Neural progenitor cell (in vitro differentiated cells): ENCODE results near the gene KCNAB1. TPM values are rescaled to one million over a fixed set of nuclear protein-coding genes. Genes with fewer than 3 reads are reported as not detected.

ENCODE experiments used
- DNase-seq: peaks from one replicate; pipeline ENCODE4 v3.0.0-alpha.2; 2016; ENCODE audit warnings: low spot score
- H2AFZ ChIP-seq: fragments of 200-600 bp; sonication (generic); replicated peaks from 2 replicates; pipeline ENCODE4 v1.6.1; 2016; ENCODE audit warnings: antibody characterized with exemption
- H3F3A ChIP-seq: fragments of 200-600 bp; sonication (generic); 2 replicates; pipeline ENCODE4 v1.6.1; 2016; ENCODE audit warnings: antibody characterized with exemption, low read depth
- H3K27ac ChIP-seq: fragments of 200-600 bp; sonication (generic); 2 replicates; pipeline ENCODE4 v1.5.1; 2016; ENCODE audit warnings: mild to moderate bottlenecking
- H3K27me3 ChIP-seq: fragments of 200-600 bp; sonication (generic); 2 replicates; pipeline ENCODE4 v1.6.1; 2016; ENCODE audit warnings: mild to moderate bottlenecking, moderate library complexity
- H3K36me3 ChIP-seq: fragments of 200-600 bp; sonication (generic); 2 replicates; pipeline ENCODE4 v1.5.1; 2016
- H3K4me1 ChIP-seq: fragments of 200-600 bp; sonication (generic); 2 replicates; pipeline ENCODE4 v1.6.1; 2016; ENCODE audit warnings: mixed run types
- H3K4me2 ChIP-seq: fragments of 200-600 bp; sonication (generic); 2 replicates; pipeline ENCODE4 v1.6.1; 2016
- H3K4me3 ChIP-seq: fragments of 200-600 bp; sonication (generic); 2 replicates; pipeline ENCODE4 v1.5.1; 2016
- H3K79me2 ChIP-seq: fragments of 200-600 bp; sonication (generic); 2 replicates; pipeline ENCODE4 v1.6.1; 2016; ENCODE audit warnings: low read depth
- H3K9ac ChIP-seq: fragments of 200-600 bp; sonication (generic); 2 replicates; pipeline ENCODE4 v1.6.1; 2016
- H3K9me3 ChIP-seq: fragments of 200-600 bp; sonication (generic); 2 replicates; pipeline ENCODE4 v1.5.1; 2016; ENCODE audit warnings: low read depth
- H4K20me1 ChIP-seq: fragments of 200-600 bp; sonication (generic); 2 replicates; pipeline ENCODE4 v1.6.1; 2016; ENCODE audit warnings: low read depth
- H3K27ac Mint-ChIP-seq: 3 replicates; pipeline ENCODE4 v1.8.0; 2021; ENCODE audit warnings: mixed read lengths
- H3K27me3 Mint-ChIP-seq: 2 replicates; pipeline ENCODE4 v1.8.0; 2022; ENCODE audit warnings: low read depth, mild to moderate bottlenecking, inconsistent platforms, moderate library complexity, mixed read lengths; ENCODE audit not compliant: insufficient read depth
- H3K36me3 Mint-ChIP-seq: 3 replicates; pipeline ENCODE4 v1.8.0; 2021; ENCODE audit warnings: mixed read lengths
- H3K4me1 Mint-ChIP-seq: 3 replicates; pipeline ENCODE4 v1.8.0; 2021; ENCODE audit warnings: mixed read lengths
- H3K4me3 Mint-ChIP-seq: 3 replicates; pipeline ENCODE4 v1.8.0; 2021; ENCODE audit warnings: mild to moderate bottlenecking, moderate library complexity, mixed read lengths
- H3K9me3 Mint-ChIP-seq: 3 replicates; pipeline ENCODE4 v1.8.0; 2020; ENCODE audit warnings: mixed read lengths
- CTCF ChIP-seq: fragments of 200-600 bp; sonication (generic); IDR thresholded peaks from 2 replicates; pipeline ENCODE4 v1.5.1; 2017; ENCODE audit warnings: antibody characterized with exemption, mild to moderate bottlenecking
- EZH2 ChIP-seq: fragments of 200-600 bp; sonication (generic); IDR thresholded peaks from 2 replicates; pipeline ENCODE4 v1.6.1; 2017; ENCODE audit warnings: antibody characterized with exemption, mild to moderate bottlenecking, moderate library complexity
- EZH2phosphoT487 ChIP-seq: fragments of 200-600 bp; sonication (generic); IDR thresholded peaks from 2 replicates; pipeline ENCODE4 v1.6.1; 2017; ENCODE audit warnings: antibody characterized with exemption
- total RNA-seq: library from RNA; depleted of rRNA; stranded (reverse); fragments of >200 nt; gene quantifications from 2 replicates; pipeline ENCODE4 v1.2.3, GENCODE V29; 2015; ENCODE audit warnings: low replicate concordance

Gene KCNAB1
- total RNA-seq, 1 donor from 2014 or later: 0.24 TPM

- peaks cover 6% of the 10 kb centered on the region for H3K27me3 Mint-ChIP-seq
- H3K9ac ChIP-seq: no peak overlapping the region
- no peak overlapping the region for H2AFZ ChIP-seq
- no peaks in the 10 kb centered on the region for H3F3A ChIP-seq
- no peak overlapping the region for H3K4me3 Mint-ChIP-seq
- H3K9me3 ChIP-seq: no peaks in the 10 kb centered on the region
- no peaks in the 10 kb centered on the region for H4K20me1 ChIP-seq
- no peak overlapping the region for H3K4me2 ChIP-seq
- H3K27ac Mint-ChIP-seq: no peak overlapping the region
- H3K79me2 ChIP-seq: no peaks in the 10 kb centered on the region
- no peak overlapping the region for H3K4me3 ChIP-seq
- H3K4me1 ChIP-seq: no peaks in the 10 kb centered on the region
- H3K27me3 ChIP-seq: no peaks in the 10 kb centered on the region
- no peaks in the 10 kb centered on the region for H3K9me3 Mint-ChIP-seq
- H3K4me1 Mint-ChIP-seq: no peaks in the 10 kb centered on the region
- no peak overlapping the region for H3K27ac ChIP-seq
- no peaks in the 10 kb centered on the region for H3K36me3 ChIP-seq
- DNase-seq: no peak
- TF ChIP-seq EZH2 (no peak), CTCF (no peak), EZH2phosphoT487 (no peak)
- H3K36me3 Mint-ChIP-seq: no peaks in the 10 kb centered on the region
These were observed 269.1 kb downstream of the KCNAB1 start for GRCh38 chr3:156389449-156389950.

- H3K9me3 Mint-ChIP-seq: no peaks in the 10 kb centered on the region
- TF ChIP-seq EZH2phosphoT487 (no peak), CTCF (no peak), EZH2 (no peak)
- no peak overlapping the region for H3K4me2 ChIP-seq
- H2AFZ ChIP-seq: no peak overlapping the region
- no peaks in the 10 kb centered on the region for H3K79me2 ChIP-seq
- no peaks in the 10 kb centered on the region for H3K27me3 ChIP-seq
- no peak overlapping the region for H3K27ac Mint-ChIP-seq
- H3K27ac ChIP-seq: no peak overlapping the region
- no peaks in the 10 kb centered on the region for H3K4me1 ChIP-seq
- H3K4me1 Mint-ChIP-seq: no peaks in the 10 kb centered on the region
- H3K4me3 Mint-ChIP-seq: no peak overlapping the region
- no peaks in the 10 kb centered on the region for H3K9me3 ChIP-seq
- no peak overlapping the region for H3K4me3 ChIP-seq
- no peaks in the 10 kb centered on the region for H3K36me3 Mint-ChIP-seq
- no peaks in the 10 kb centered on the region for H3K36me3 ChIP-seq
- H3K27me3 Mint-ChIP-seq: peaks cover 6% of the 10 kb centered on the region
- H3K9ac ChIP-seq: no peak overlapping the region
- DNase-seq: no peak
- no peaks in the 10 kb centered on the region for H4K20me1 ChIP-seq
- no peaks in the 10 kb centered on the region for H3F3A ChIP-seq
These were observed 270.5 kb downstream of the KCNAB1 start for GRCh38 chr3:156390846-156391245.

GRCh38 chr3:156395961-156396710 lies 275.8 kb downstream of the KCNAB1 start:
- Mint-ChIP-seq H3K36me3 (no peaks in the 10 kb centered on the region), H3K9me3 (no peaks in the 10 kb centered on the region), H3K4me1 (no peaks in the 10 kb centered on the region), H3K4me3 (no peak overlapping the region), H3K27me3 (peaks cover 3% of the 10 kb centered on the region), H3K27ac (no peak overlapping the region)
- no peak overlapping the region for H3K27ac ChIP-seq
- no peaks in the 10 kb centered on the region for H3K36me3 ChIP-seq
- no peak overlapping the region for H3K4me2 ChIP-seq
- no peaks in the 10 kb centered on the region for H3K9me3 ChIP-seq
- H3K4me3 ChIP-seq: no peak overlapping the region
- no peaks in the 10 kb centered on the region for H3K4me1 ChIP-seq
- H3F3A ChIP-seq: no peaks in the 10 kb centered on the region
- DNase-seq: no peak
- no peaks in the 10 kb centered on the region for H3K27me3 ChIP-seq
- no peaks in the 10 kb centered on the region for H4K20me1 ChIP-seq
- no peak overlapping the region for H3K9ac ChIP-seq
- TF ChIP-seq EZH2phosphoT487 (no peak), CTCF (no peak), EZH2 (no peak)
- H3K79me2 ChIP-seq: no peaks in the 10 kb centered on the region
- no peak overlapping the region for H2AFZ ChIP-seq
